Breast epithelium (tissue), 3 donors: Measurements from ENCODE around the gene MCF2L2.

Experiments used
- CTCF ChIP-seq, 3 donors: fragments of 450-650 bp; IDR thresholded peaks; one replicate each; pipeline ENCODE4 v1.5.1; 2016 to 2017; ENCODE audit warnings: antibody characterized with exemption in 3 of 3, mild to moderate bottlenecking in 3 of 3, moderate library complexity in 3 of 3
- POLR2A ChIP-seq: fragments of 450-650 bp; IDR thresholded peaks from one replicate; pipeline ENCODE4 v1.6.1; 2016; ENCODE audit warnings: antibody characterized with exemption, mild to moderate bottlenecking, moderate library complexity

GRCh38 chr3:183341545-183342288 is 86.7 kb downstream of the MCF2L2 start:
- no peak for TF ChIP-seq CTCF (IDR thresholded peaks at IDR 0.05)
- TF ChIP-seq POLR2A = no peak
